DOHH2 (cell line): ENCODE data around the gene CRYBA1.

Experiments
- H3F3A ChIP-seq: fragments of 200-600 bp; sonication (generic), shearing (Covaris generic); 2 replicates; pipeline ENCODE4 v1.6.0; 2016; ENCODE audit warnings: antibody characterized with exemption, mild to moderate bottlenecking; ENCODE audit not compliant: control insufficient read depth, insufficient read depth
- H3K27ac ChIP-seq: fragments of 200-600 bp; sonication (generic); 2 replicates; pipeline ENCODE4 v1.5.1; 2014; ENCODE audit warnings: low read depth, mild to moderate bottlenecking, low read length, moderate library complexity
- H3K27me3 ChIP-seq: fragments of 200-600 bp; sonication (generic); 2 replicates; pipeline ENCODE4 v1.6.1; 2014; ENCODE audit warnings: mild to moderate bottlenecking, low read length, mixed read lengths; ENCODE audit not compliant: control insufficient read depth
- H3K36me3 ChIP-seq: fragments of 200-600 bp; sonication (generic); 2 replicates; pipeline ENCODE4 v1.6.1; 2014; ENCODE audit warnings: mild to moderate bottlenecking, low read length, moderate library complexity, mixed read lengths; ENCODE audit not compliant: control insufficient read depth
- H3K4me1 ChIP-seq: fragments of 200-600 bp; sonication (generic); 2 replicates; pipeline ENCODE4 v1.6.1; 2014; ENCODE audit warnings: mild to moderate bottlenecking, low read length, mixed read lengths; ENCODE audit not compliant: control insufficient read depth
- H3K4me2 ChIP-seq: fragments of 200-600 bp; sonication (generic); 2 replicates; pipeline ENCODE4 v1.6.0; 2014; ENCODE audit warnings: mild to moderate bottlenecking, low read length, moderate library complexity
- H3K4me3 ChIP-seq: fragments of 200-600 bp; sonication (generic); 2 replicates; pipeline ENCODE4 v1.5.1; 2014; ENCODE audit warnings: mild to moderate bottlenecking, low read length, mixed read lengths
- H3K79me2 ChIP-seq: fragments of 200-600 bp; sonication (generic); 2 replicates; pipeline ENCODE4 v1.6.1; 2014; ENCODE audit warnings: mild to moderate bottlenecking, low read length, mixed read lengths; ENCODE audit not compliant: control insufficient read depth
- H3K9me2 ChIP-seq: fragments of 200-600 bp; sonication (generic); replicated peaks from 2 replicates; pipeline ENCODE4 v1.6.1; 2014; ENCODE audit warnings: mild to moderate bottlenecking, low read length, mixed read lengths; ENCODE audit not compliant: control insufficient read depth
- H3K9me3 ChIP-seq: fragments of 200-600 bp; sonication (generic); 2 replicates; pipeline ENCODE4 v1.6.1; 2014; ENCODE audit warnings: antibody characterized with exemption, low read length, mixed read lengths; ENCODE audit not compliant: control insufficient read depth, insufficient read depth
- H4K20me1 ChIP-seq: fragments of 200-600 bp; sonication (generic); 2 replicates; pipeline ENCODE4 v1.6.0; 2014; ENCODE audit warnings: low read depth, mild to moderate bottlenecking, antibody characterized with exemption, low read length, moderate library complexity; ENCODE audit not compliant: control insufficient read depth, insufficient read depth
- CTCF ChIP-seq: fragments of 200-600 bp; sonication (generic); IDR thresholded peaks from one replicate; pipeline ENCODE4 v1.5.1; 2014; ENCODE audit warnings: antibody characterized with exemption, mild to moderate bottlenecking, low read depth, low read length; ENCODE audit not compliant: poor library complexity, severe bottlenecking
- EZH2phosphoT487 ChIP-seq: fragments of 200-600 bp; sonication (generic); IDR thresholded peaks from 2 replicates; pipeline ENCODE4 v1.6.1; 2017; ENCODE audit warnings: borderline replicate concordance, mild to moderate bottlenecking, antibody characterized with exemption, low read length, moderate library complexity, mixed read lengths

Gene CRYBA1

GRCh38 chr17:29242790-29243189 is 3.9 kb upstream of the CRYBA1 start:
- TF ChIP-seq CTCF (no peak), EZH2phosphoT487 (no peak)
- no peaks in the 10 kb centered on the region for H3F3A ChIP-seq
- no peak overlapping the region for H3K4me3 ChIP-seq
- peaks cover 12% of the 10 kb centered on the region for H3K4me1 ChIP-seq
- no peaks in the 10 kb centered on the region for H4K20me1 ChIP-seq
- no peaks in the 10 kb centered on the region for H3K79me2 ChIP-seq
- no peak overlapping the region for H3K27ac ChIP-seq
- H3K4me2 ChIP-seq, result no peak overlapping the region
- H3K9me2 ChIP-seq, result no peaks in the 10 kb centered on the region
- no peaks in the 10 kb centered on the region for H3K27me3 ChIP-seq
- H3K36me3 ChIP-seq, result no peaks in the 10 kb centered on the region
- no peaks in the 10 kb centered on the region for H3K9me3 ChIP-seq

DNA sequence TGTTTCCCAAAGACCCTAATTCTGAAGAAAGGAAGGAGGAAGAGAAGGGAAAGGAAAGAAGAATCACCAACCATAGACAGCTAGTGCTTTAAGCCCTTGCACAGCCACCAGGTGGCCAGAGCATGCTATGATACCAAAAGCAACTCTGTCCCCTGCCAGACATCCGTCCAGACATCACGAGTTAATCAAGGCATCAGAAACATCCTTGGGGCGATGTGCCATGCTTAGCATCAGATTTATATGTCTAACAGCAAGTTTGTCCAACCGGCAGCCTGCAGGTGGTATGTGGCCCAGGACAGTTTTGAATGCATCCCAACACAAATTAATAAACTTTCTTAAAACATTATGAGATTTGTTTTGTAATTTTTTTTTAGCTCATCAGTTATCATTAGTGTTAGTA is 2.9 kb upstream of the CRYBA1 start:
- no peak overlapping the region for H3K27ac ChIP-seq
- H3K4me3 ChIP-seq, result no peak overlapping the region
- H3K9me2 ChIP-seq, result no peaks in the 10 kb centered on the region
- H3K36me3 ChIP-seq, result no peaks in the 10 kb centered on the region
- no peaks in the 10 kb centered on the region for H3F3A ChIP-seq
- no peak overlapping the region for H3K4me2 ChIP-seq
- TF ChIP-seq CTCF (peak; percentile 64), EZH2phosphoT487 (no peak)
- no peaks in the 10 kb centered on the region for H3K27me3 ChIP-seq
- no peaks in the 10 kb centered on the region for H3K9me3 ChIP-seq
- peaks cover 8% of the 10 kb centered on the region for H3K4me1 ChIP-seq
- H3K79me2 ChIP-seq, result no peaks in the 10 kb centered on the region
- H4K20me1 ChIP-seq, result no peaks in the 10 kb centered on the region

- H3F3A ChIP-seq, result no peaks in the 10 kb centered on the region
- H3K4me3 ChIP-seq, result no peak overlapping the region
- H3K4me2 ChIP-seq, result no peak overlapping the region
- H3K4me1 ChIP-seq, result peaks cover 5% of the 10 kb centered on the region
- no peaks in the 10 kb centered on the region for H3K27me3 ChIP-seq
- no peaks in the 10 kb centered on the region for H3K9me3 ChIP-seq
- H3K79me2 ChIP-seq, result no peaks in the 10 kb centered on the region
- H4K20me1 ChIP-seq, result no peaks in the 10 kb centered on the region
- H3K27ac ChIP-seq, result no peak overlapping the region
- no peak for TF ChIP-seq EZH2phosphoT487
- no peak for TF ChIP-seq CTCF
- no peaks in the 10 kb centered on the region for H3K36me3 ChIP-seq
- H3K9me2 ChIP-seq, result no peaks in the 10 kb centered on the region
Observed at GRCh38 chr17:29245401-29245800, 1.3 kb upstream of the CRYBA1 start.

GRCh38 chr17:29247219-29247618 is 560 bp downstream of the CRYBA1 start:
- Histone ChIP-seq H3K9me3 (no peaks in the 10 kb centered on the region), H4K20me1 (no peaks in the 10 kb centered on the region), H3K27me3 (no peaks in the 10 kb centered on the region), H3K4me3 (no peak overlapping the region), H3F3A (no peaks in the 10 kb centered on the region), H3K9me2 (no peaks in the 10 kb centered on the region), H3K79me2 (no peaks in the 10 kb centered on the region), H3K4me2 (no peak overlapping the region), H3K4me1 (peaks cover 5% of the 10 kb centered on the region), H3K36me3 (no peaks in the 10 kb centered on the region), H3K27ac (no peak overlapping the region)
- no peak for TF ChIP-seq EZH2phosphoT487
- no peak for TF ChIP-seq CTCF
